SK-N-SH treated with all-trans-retinoic acid at 6 μM for 48 hours (cell line): ENCODE results near the gene FRMD4A.

Source experiments
- ATAC-seq: fragments of 200-7000 bp; cut with Tn5 transposase; 3 replicates; pipeline ENCODE4 v1.9.1; 2020; ENCODE audit warnings: mild to moderate bottlenecking, moderate library complexity
- ARNTL ChIP-seq: fragments of 450-650 bp; formaldehyde crosslinking; IDR thresholded peaks from 2 replicates; pipeline ENCODE4 v1.5.0; 2020; ENCODE audit warnings: low read depth, mild to moderate bottlenecking, moderate library complexity, borderline replicate concordance
- CSDC2 ChIP-seq: fragments of 250-450 bp; sonication (Bioruptor Pico); IDR thresholded peaks from 2 replicates; pipeline ENCODE4 v1.5.0; 2020; ENCODE audit warnings: mild to moderate bottlenecking, moderate library complexity
- CSRNP3 ChIP-seq: fragments of 250-450 bp; sonication (Bioruptor Pico); IDR thresholded peaks from 2 replicates; pipeline ENCODE4 v1.5.1; 2021; ENCODE audit warnings: mild to moderate bottlenecking, moderate library complexity
- ESRRG ChIP-seq: fragments of 250-450 bp; sonication (Bioruptor Pico); IDR thresholded peaks from 2 replicates; pipeline ENCODE4 v1.6.1; 2021; ENCODE audit warnings: mild to moderate bottlenecking
- GLIS3 ChIP-seq: fragments of 250-450 bp; sonication (Bioruptor Pico); IDR thresholded peaks from 2 replicates; pipeline ENCODE4 v1.5.0; 2020; ENCODE audit warnings: mild to moderate bottlenecking, moderate library complexity
- OSR1 ChIP-seq: fragments of 250-450 bp; sonication (Bioruptor Pico); IDR thresholded peaks from 2 replicates; pipeline ENCODE4 v1.8.0; 2022; ENCODE audit warnings: moderate library complexity, mild to moderate bottlenecking, inconsistent platforms
- PATZ1 ChIP-seq: fragments of 250-450 bp; sonication (Bioruptor Pico); IDR thresholded peaks from 2 replicates; pipeline ENCODE4 v1.8.0; 2020; ENCODE audit warnings: mild to moderate bottlenecking, moderate library complexity, borderline replicate concordance
- POU6F1 ChIP-seq: fragments of 250-450 bp; sonication (Bioruptor Pico); IDR thresholded peaks from 2 replicates; pipeline ENCODE4 v1.8.0; 2021; ENCODE audit warnings: low read depth, mild to moderate bottlenecking, moderate library complexity, borderline replicate concordance
- PPARA ChIP-seq: fragments of 250-450 bp; sonication (Bioruptor Pico); IDR thresholded peaks from 2 replicates; pipeline ENCODE4 v1.5.0; 2020; ENCODE audit warnings: mild to moderate bottlenecking, borderline replicate concordance
- RARB ChIP-seq: fragments of 250-450 bp; sonication (Bioruptor Pico); IDR thresholded peaks from 2 replicates; pipeline ENCODE4 v1.8.0; 2021; ENCODE audit warnings: mild to moderate bottlenecking, moderate library complexity
- SNAI2 ChIP-seq: fragments of 250-450 bp; sonication (Bioruptor Pico); IDR thresholded peaks from 2 replicates; pipeline ENCODE4 v1.5.0; 2020; ENCODE audit warnings: mild to moderate bottlenecking, moderate library complexity
- TCF4 ChIP-seq: fragments of 250-450 bp; sonication (Bioruptor Pico); IDR thresholded peaks from 2 replicates; pipeline ENCODE4 v1.8.0; 2021; ENCODE audit warnings: mild to moderate bottlenecking, moderate library complexity, borderline replicate concordance
- TOX ChIP-seq: fragments of 250-450 bp; sonication (Bioruptor Pico); IDR thresholded peaks from 2 replicates; pipeline ENCODE4 v1.8.0; 2021; ENCODE audit warnings: mild to moderate bottlenecking, moderate library complexity, borderline replicate concordance
- TSHZ2 ChIP-seq: fragments of 250-450 bp; sonication (Bioruptor Pico); IDR thresholded peaks from 2 replicates; pipeline ENCODE4 v1.5.0; 2020; ENCODE audit warnings: mild to moderate bottlenecking, moderate library complexity
- ZC3H10 ChIP-seq: fragments of 250-450 bp; sonication (Bioruptor Pico); IDR thresholded peaks from 2 replicates; pipeline ENCODE4 v1.5.1; 2021; ENCODE audit warnings: mild to moderate bottlenecking, moderate library complexity
- ZFP3 ChIP-seq: fragments of 250-450 bp; sonication (Bioruptor Pico); IDR thresholded peaks from 2 replicates; pipeline ENCODE4 v1.5.0; 2020; ENCODE audit warnings: mild to moderate bottlenecking, moderate library complexity
- ZFP30 ChIP-seq: fragments of 450-650 bp; formaldehyde crosslinking; IDR thresholded peaks from 2 replicates; pipeline ENCODE4 v1.5.0; 2022; ENCODE audit warnings: mild to moderate bottlenecking, moderate library complexity
- ZNF565 ChIP-seq: fragments of 450-650 bp; formaldehyde crosslinking; conservative IDR thresholded peaks from 2 replicates; pipeline ENCODE4 v1.5.0; 2020; ENCODE audit warnings: low read depth, mild to moderate bottlenecking, moderate library complexity
- ZNF70 ChIP-seq: fragments of 450-650 bp; formaldehyde crosslinking; IDR thresholded peaks from 2 replicates; pipeline ENCODE4 v1.5.0; 2020; ENCODE audit warnings: mild to moderate bottlenecking, moderate library complexity
- ZNF8 ChIP-seq: fragments of 450-650 bp; formaldehyde crosslinking; IDR thresholded peaks from 2 replicates; pipeline ENCODE4 v1.5.0; 2020; ENCODE audit warnings: mild to moderate bottlenecking, moderate library complexity

The FRMD4A gene

GRCh38 chr10:13808556-13809391, 522.0 kb downstream of the FRMD4A start (continued):
- TF ChIP-seq ZFP3 (CRISPR knock-in tag) = no peak
- TF ChIP-seq TCF4 = no peak
- no peak for TF ChIP-seq GLIS3 (CRISPR knock-in tag)
- TF ChIP-seq ARNTL = no peak
- no peak for TF ChIP-seq ZNF8 (CRISPR knock-in tag)

GRCh38 chr10:13806419-13806818, 524.3 kb downstream of the FRMD4A start:
- TF ChIP-seq ZNF565 (no peak), PPARA (no peak), RARB (CRISPR knock-in tag) (no peak), SNAI2 (CRISPR knock-in tag) (no peak), ESRRG (CRISPR knock-in tag) (no peak), ZC3H10 (CRISPR knock-in tag) (no peak), ZNF70 (CRISPR knock-in tag) (no peak), CSRNP3 (CRISPR knock-in tag) (no peak), ZFP30 (CRISPR knock-in tag) (no peak), TOX (no peak)
- no peak for ATAC-seq

GRCh38 chr10:13803566-13804554, 526.9 kb downstream of the FRMD4A start:
- TF ChIP-seq GLIS3 (CRISPR knock-in tag) = no peak
- no peak for TF ChIP-seq OSR1
- TF ChIP-seq ESRRG (CRISPR knock-in tag) = no peak
- no peak for TF ChIP-seq PATZ1
- TF ChIP-seq TCF4 = no peak
- no peak for TF ChIP-seq CSDC2 (CRISPR knock-in tag)
- no peak for TF ChIP-seq ZNF70 (CRISPR knock-in tag)
- no peak for TF ChIP-seq PPARA
- TF ChIP-seq RARB (CRISPR knock-in tag) = no peak
- TF ChIP-seq ZNF8 (CRISPR knock-in tag) = no peak
- no peak for TF ChIP-seq ZFP30 (CRISPR knock-in tag)
- no peak for TF ChIP-seq CSRNP3 (CRISPR knock-in tag)
- no peak for TF ChIP-seq POU6F1 (CRISPR knock-in tag)
- no peak for TF ChIP-seq TSHZ2
- no peak for ATAC-seq
